HG02943 (cell line): ENCODE data around the gene CNIH2.
"Not testable (repeated sequence)": the region's sequence is repeated elsewhere in the genome, so short reads cannot be mapped to it uniquely, and the experiment has no call there.

Experiments used
- ATAC-seq: cut with Tn5 transposase; IDR thresholded peaks from one replicate; pipeline ENCODE4 v1.9.1; 2021; ENCODE audit warnings: mild to moderate bottlenecking, low read depth, moderate library complexity; ENCODE audit not compliant: unreplicated experiment

The CNIH2 gene

GRCh38 chr11:66289548-66290329 is 11.8 kb downstream of the CNIH2 start:
- ATAC-seq: peak; percentile 37

GRCh38 chr11:66290330-66290621 is 12.3 kb downstream of the CNIH2 start:
- ATAC-seq: no peak

GRCh38 chr11:66291303-66291705 is 13.3 kb downstream of the CNIH2 start:
- ATAC-seq: no peak

- no peak for ATAC-seq
Observed at GRCh38 chr11:66291706-66292542, 13.9 kb downstream of the CNIH2 start, which contains the start of gene TMEM151A. Gene TMEM151A, plus strand, starts transcription at chr11:66291894. Its CDS starts 120 bp downstream, at chr11:66292014.

GRCh38 chr11:66292543-66293332 is 14.8 kb downstream of the CNIH2 start:
- no peak for ATAC-seq

- ATAC-seq: no peak
Observed at GRCh38 chr11:66293352-66293751, 15.4 kb downstream of the CNIH2 start.

- ATAC-seq: no peak
Observed at GRCh38 chr11:66293777-66294625, 16.0 kb downstream of the CNIH2 start.

- ATAC-seq: no peak
Observed at GRCh38 chr11:66294626-66295620, 16.9 kb downstream of the CNIH2 start.

- no peak for ATAC-seq
Observed at GRCh38 chr11:66297610-66298009, 19.6 kb downstream of the CNIH2 start.

GRCh38 chr11:66299186-66299585 is 21.2 kb downstream of the CNIH2 start:
- ATAC-seq: no peak

- ATAC-seq: no peak
Observed at GRCh38 chr11:66302656-66303055, 24.7 kb downstream of the CNIH2 start.

GRCh38 chr11:66309475-66309874 is 31.5 kb downstream of the CNIH2 start:
- ATAC-seq: no peak

- no peak for ATAC-seq
Observed at GRCh38 chr11:66310324-66310723, 32.3 kb downstream of the CNIH2 start.

GRCh38 chr11:66310803-66311440 is 32.9 kb downstream of the CNIH2 start:
- not testable (repeated sequence) for ATAC-seq

GRCh38 chr11:66311470-66311964 is 33.5 kb downstream of the CNIH2 start:
- ATAC-seq: no peak

- ATAC-seq: peak; percentile 61
Observed at GRCh38 chr11:66311965-66312548, 34.1 kb downstream of the CNIH2 start.

GRCh38 chr11:66312549-66313320 is 34.8 kb downstream of the CNIH2 start:
- peak; percentile 55 for ATAC-seq
